HS-27A (cell line): Measurements from ENCODE around the gene EAF2.
"Not testable (repeated sequence)": the region's sequence is repeated elsewhere in the genome, so short reads cannot be mapped to it uniquely, and the experiment has no call there.

ENCODE experiments used
- DNase-seq: peaks from one replicate; pipeline ENCODE4 v3.0.0-alpha.2; 2012; ENCODE audit warnings: low read depth, missing footprints

Gene EAF2

DNA sequence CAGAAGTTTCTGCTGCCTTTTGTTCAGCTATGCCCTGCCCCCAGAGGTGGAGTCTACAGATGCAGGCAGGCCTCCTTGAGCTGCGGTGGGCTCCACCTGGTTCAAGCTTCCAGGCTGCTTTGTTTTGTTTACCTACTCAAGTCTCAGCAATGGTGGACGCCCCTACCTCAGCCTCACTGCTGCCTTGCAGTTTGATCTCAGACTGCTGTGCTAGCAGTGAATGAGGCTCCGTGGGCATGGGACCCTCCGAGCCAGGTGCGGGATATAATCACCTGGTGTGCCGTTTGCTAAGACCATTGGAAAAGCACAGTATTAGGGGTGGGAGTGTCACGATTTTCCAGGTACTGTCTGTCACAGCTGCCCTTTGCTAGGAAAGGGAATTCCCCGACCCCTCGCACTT, 28.2 kb downstream of the EAF2 start:
- not testable (repeated sequence) for DNase-seq

DNA sequence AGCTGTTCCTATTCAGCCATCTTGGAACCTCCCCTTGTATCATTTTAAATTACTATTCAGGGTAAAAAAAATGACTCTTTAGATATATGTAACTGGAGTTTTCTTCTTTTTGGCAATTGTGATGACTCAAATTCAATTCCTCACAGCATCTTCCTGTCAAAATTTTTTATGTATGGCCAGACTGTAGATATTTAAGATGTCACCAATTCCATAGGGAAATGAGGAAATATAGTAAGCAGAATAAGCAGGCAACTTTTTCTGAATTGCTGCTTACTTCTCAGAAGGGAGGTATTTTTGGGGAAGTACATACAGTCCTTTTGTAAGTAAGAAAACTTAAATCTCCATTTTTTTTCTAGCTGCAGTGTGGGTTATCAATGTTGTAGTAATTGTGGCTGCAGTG, 28.8 kb downstream of the EAF2 start:
- DNase-seq: no peak

DNA sequence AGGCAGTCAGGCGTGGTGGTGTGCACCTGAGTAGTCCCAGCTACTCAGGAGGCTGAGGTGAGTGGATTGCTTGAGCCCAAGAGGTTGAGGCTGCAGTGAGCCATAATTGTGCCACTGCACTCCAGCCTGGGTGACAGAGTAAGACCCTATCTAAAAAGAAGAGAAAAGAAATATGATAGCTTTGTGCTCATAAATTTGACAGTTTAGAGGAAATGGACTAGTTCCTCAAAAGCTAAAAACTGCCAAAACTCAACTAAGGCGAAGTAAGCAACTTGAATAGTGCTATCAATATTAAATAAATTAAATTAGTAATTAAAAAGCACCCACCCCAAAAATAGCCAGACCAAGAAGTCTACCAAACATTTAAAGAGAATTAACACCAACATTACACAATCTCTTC, 34.7 kb downstream of the EAF2 start:
- no peak for DNase-seq

GRCh38 chr3:121870717-121871116, 35.7 kb downstream of the EAF2 start:
- no peak for DNase-seq

DNA sequence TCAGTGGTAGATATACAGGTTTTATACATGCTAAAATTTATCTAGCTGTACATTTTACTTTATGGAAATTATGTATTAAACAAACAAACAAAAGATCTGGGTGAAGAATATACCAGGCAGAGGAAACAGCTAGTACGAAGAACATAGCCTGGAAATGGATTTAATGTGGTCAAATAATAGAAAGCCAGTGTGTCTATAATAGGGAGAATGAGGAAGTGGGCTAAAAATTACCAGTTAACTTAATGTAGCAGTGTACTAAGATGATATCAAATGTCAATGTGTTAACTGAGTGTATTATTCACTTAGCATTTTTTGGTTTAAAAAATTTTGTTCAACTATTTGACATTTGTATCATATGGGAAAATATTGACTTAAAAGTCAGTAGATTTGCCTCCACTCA, 36.4 kb downstream of the EAF2 start:
- no peak for DNase-seq

GRCh38 chr3:121878411-121878810, 43.4 kb downstream of the EAF2 start:
- no peak for DNase-seq

DNA sequence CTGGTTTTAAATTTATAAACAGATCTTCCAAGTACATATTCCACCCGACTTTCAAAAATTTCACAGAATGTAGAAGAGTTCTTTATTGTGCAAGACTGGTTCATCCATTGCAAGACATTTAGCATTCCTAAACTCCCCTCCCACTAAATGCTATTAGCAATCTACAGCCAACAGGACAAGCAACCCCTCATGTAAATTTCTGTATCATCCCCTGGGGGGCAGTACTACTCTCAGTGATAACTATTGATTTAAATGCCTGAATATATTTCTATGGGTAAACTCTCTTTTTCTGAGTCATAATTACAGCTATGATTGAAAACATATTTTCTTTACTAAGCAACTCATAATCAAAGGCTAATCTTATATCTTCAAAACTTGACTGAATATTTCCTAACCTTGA, 48.5 kb downstream of the EAF2 start:
- DNase-seq: no peak

DNA sequence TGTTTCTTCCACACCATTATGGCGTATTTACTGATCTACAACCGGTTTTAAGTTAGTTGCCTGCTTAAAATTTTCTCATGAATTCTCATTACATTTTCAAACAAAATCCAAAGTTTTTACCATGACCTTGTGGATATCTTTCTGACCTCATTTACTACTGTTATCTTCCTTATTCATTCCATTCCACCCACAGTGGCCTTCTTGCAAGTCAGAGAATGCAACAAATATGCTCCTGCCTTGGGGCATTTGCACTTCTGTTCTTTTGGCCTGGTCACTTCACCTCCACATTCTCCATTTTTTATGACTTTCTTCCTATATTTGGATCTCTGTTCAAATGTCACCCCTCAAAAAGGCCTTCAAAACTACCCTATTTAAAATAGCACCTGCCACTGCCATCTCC, 50.4 kb downstream of the EAF2 start:
- DNase-seq: no peak

GRCh38 chr3:121894301-121894990, 59.4 kb downstream of the EAF2 start, which contains the start of gene SLC15A2:
Gene SLC15A2, plus strand, starts transcription at chr3:121894401. Its CDS starts 76 bp downstream, at chr3:121894477.
- no peak for DNase-seq

DNA sequence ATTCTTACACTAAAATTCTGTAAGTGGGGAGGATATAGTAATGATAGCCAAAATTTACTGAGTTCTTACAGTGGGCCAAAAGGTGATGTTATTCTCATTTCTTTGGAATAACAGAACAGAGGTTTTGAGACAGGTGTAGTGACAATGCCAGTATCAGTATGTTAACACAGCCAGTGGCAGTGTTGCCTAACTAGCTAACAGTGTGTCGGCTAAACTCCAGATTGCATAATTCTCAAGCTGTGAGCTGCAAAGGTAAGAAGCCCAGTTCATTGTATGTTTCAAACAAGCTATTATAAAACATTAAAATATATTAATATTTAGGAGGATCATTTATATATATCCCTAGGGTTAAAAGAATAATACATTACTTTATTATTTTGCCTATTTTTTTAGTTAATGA, 60.1 kb downstream of the EAF2 start:
- no peak for DNase-seq

- no peak for DNase-seq
Observed at GRCh38 chr3:121895736-121896135, 60.7 kb downstream of the EAF2 start.

GRCh38 chr3:121896823-121897222, 61.8 kb downstream of the EAF2 start:
- DNase-seq: no peak

DNA sequence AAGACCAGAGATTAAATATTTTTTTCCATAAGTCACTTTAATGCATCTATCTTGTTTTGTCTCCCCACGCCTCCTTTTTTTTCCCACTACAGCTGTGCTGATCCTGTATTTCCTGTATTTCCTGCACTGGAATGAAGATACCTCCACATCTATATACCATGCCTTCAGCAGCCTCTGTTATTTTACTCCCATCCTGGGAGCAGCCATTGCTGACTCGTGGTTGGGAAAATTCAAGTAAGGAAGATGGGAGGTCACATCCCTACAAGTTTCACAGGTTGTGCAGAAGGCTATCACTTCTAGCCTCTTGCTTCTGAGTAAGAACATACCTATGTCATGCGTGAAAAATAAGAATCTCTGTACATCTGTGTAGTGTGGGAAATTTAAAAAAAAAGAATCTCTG, 62.3 kb downstream of the EAF2 start:
- DNase-seq: no peak

- no peak for DNase-seq
Observed at GRCh38 chr3:121913305-121913990, 78.4 kb downstream of the EAF2 start.

DNA sequence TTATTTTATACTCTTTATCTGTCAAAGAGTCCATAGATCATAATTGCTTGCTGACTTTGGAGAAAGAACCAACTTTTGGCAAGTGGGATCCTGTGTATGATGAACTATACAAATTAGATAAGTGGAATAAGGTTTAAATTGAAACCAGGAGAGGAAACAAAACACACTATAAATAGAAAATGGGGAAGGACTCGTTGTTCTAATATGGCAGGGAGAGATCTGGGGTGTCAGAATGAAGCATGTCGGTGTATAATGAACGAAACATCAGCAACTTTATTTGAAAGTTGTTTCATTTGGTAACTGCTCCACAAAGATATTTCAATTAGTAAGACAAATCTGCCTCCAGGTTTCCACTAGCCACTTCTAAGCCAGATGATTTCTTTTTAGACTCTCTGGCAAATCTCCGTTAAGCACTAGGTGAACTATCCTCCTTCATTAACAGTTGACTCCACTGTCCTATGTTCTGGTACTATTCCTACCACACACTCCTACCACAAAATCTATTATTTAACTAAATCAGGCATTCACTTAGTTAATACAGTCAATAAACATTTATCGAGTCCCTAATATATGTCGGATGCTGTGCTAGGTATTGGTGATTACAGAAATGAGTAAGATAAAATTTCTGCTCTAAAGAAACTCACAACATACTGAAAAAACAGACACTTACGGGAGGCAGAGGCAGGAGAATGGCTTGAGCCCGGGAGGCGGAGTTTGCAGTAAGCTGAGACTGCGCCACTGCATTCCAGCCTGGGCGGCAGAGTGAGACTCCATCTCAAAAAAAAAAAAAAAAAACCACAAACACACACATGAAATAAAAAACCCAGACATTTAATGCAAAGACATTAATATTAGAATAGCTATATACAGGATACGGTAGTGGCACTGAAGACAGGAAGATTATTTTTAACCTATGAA, 79.3 kb downstream of the EAF2 start:
- no peak for DNase-seq

- DNase-seq: no peak
Observed at GRCh38 chr3:121916189-121916588, 81.2 kb downstream of the EAF2 start.

DNA sequence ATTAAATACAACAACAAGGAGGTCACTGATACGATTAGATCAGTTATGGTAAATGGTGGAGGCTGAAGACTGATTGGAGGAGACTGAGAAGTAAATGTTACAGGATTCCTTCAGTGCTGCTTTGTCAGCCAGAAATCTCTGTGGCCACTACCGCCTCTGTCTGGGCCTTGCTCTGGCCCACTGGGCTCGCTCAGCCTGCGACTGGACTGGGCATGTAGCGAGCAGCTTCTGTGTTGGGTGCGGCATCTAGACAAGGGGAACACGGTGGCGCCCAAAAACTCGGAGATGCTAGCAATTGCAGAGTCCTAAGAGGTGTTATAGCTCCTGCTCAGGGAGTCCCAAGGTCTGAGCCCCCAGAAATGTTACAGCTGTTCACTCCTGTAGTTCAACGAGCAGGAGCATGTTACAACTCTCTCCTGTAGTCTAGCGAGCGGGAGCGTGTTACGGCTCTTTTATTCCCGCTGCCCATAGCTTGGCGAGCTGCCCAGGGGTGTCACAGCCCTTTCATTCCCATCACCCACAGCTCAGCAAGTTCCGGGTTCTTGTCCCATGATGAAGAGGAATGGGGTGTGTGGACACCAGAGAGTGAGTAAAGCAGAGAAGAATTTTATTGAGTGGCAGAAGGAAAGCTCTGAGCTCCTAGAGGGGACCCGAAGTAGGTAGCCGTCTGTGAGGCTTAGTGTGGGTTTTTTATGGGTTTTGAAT, 83.9 kb downstream of the EAF2 start:
- DNase-seq: no peak

- no peak for DNase-seq
Observed at GRCh38 chr3:121924734-121925133, 89.7 kb downstream of the EAF2 start.

DNA sequence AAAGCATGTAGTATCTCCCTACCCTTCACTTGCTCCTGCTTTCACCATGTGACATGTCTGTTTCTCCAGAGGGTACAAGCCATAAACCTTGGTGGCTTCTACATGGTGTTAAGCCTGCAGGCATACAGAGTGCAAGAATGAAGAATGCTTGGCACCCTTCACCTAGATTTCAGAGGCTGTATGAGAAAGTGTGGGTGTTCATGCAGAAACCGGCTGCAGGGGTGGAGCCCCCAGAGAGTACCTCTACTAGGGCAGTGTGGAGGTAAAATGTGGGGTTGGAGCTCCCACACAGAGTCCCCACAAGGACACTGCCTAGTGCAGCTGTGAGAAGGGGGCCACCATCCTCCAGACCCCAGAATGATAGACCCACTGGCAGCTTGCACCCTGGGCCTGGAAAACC, 91.4 kb downstream of the EAF2 start:
- no peak for DNase-seq
